Suprapubic skin (tissue), 4 donors: Measurements from ENCODE around the gene ARHGEF39.

Experiments
- CTCF ChIP-seq, 2 donors: fragments of 200-600 bp in 1 of 2; fragments of 450-650 bp in 1 of 2; sonication (generic) in 1 of 2; IDR thresholded peaks; one replicate each; pipeline ENCODE4 v1.5.1; 2016 to 2019; ENCODE audit warnings: antibody characterized with exemption in 2 of 2, mild to moderate bottlenecking in 1 of 2, moderate library complexity in 1 of 2
- POLR2A ChIP-seq, 2 donors: fragments of 450-650 bp; IDR thresholded peaks; one replicate each; pipeline ENCODE4 v1.6.1; 2017; ENCODE audit warnings: antibody characterized with exemption in 2 of 2, mild to moderate bottlenecking in 2 of 2, moderate library complexity in 2 of 2
- POLR2AphosphoS5 ChIP-seq, 3 donors: sonication (generic); formaldehyde crosslinking; IDR thresholded peaks; one replicate each; pipeline ENCODE4 v1.6.1; 2017; ENCODE audit warnings: antibody characterized with exemption in 3 of 3

DNA sequence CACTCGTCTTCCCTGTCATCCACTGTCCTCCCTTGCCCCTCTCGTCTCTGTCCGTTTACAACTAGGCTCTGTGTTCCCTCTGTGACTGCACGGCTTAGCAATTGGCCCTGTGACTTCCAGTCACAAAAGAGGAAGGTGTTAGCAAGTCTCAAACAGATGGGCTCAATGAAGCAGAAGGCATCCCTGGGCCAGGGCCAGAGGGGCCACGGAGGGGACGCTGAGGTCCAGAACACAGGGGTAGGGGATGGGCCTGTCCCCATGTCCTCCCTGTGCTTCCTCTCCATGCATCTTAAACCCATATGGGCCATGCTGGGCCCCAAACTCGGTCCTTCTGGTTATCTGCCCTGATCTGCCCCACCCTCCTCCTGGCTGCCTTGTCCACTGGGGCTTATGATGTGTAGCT, 46.7 kb downstream of the ARHGEF39 start, which contains the start of gene CD72:
- no peak for TF ChIP-seq CTCF (IDR thresholded peaks at IDR 0.05)
- TF ChIP-seq POLR2A (IDR thresholded peaks at IDR 0.05) = no peak
- no peak for TF ChIP-seq POLR2AphosphoS5 (IDR thresholded peaks at IDR 0.05)
